ENCODE results near the gene USP16. TPM values are rescaled to one million over a fixed set of nuclear protein-coding genes. Genes with fewer than 3 reads are reported as not detected.
A peak's percentile ranks its signal among the peaks of the same experiment; 100 is the strongest.

Gene USP16
- total RNA-seq, 1 donor from 2014 or later: 33.7 TPM

DNA sequence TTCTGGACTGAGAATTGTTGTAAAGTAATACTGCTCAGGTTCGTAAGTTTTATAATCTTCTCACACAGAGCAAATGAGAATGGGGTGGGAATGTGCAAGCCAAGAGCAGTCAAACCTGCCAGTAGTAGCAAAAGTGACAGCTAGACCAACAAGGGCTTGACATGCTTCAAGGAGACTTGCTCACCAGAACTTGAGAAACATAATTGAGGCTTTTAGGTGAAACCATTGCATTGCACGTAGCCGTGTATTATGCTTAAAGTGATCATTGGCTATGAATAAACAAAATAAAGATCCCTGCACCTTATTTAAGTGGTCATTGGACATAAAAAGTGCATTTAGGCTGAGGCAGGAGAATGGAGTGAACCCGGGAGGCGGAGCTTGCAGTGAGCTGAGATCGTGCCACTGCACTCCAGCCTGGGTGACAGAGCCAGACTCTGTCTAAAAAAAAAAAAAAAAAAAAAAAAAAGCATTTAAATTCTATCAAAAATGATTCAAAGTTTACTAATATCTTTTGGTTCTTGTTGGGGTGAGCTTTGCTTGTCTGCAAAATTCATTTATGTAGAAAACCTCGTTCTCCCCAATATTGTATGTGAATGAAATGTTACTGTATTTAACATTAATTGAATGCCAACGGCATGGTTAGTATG, 60.8 kb downstream of the USP16 start:
- H3K4me1 ChIP-seq: peaks cover 20% of the 10 kb centered on the region
- TF ChIP-seq, protein P1, sequence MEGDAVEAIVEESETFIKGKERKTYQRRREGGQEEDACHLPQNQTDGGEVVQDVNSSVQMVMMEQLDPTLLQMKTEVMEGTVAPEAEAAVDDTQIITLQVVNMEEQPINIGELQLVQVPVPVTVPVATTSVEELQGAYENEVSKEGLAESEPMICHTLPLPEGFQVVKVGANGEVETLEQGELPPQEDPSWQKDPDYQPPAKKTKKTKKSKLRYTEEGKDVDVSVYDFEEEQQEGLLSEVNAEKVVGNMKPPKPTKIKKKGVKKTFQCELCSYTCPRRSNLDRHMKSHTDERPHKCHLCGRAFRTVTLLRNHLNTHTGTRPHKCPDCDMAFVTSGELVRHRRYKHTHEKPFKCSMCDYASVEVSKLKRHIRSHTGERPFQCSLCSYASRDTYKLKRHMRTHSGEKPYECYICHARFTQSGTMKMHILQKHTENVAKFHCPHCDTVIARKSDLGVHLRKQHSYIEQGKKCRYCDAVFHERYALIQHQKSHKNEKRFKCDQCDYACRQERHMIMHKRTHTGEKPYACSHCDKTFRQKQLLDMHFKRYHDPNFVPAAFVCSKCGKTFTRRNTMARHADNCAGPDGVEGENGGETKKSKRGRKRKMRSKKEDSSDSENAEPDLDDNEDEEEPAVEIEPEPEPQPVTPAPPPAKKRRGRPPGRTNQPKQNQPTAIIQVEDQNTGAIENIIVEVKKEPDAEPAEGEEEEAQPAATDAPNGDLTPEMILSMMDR (IDR thresholded peaks at IDR 0.05; ENCODE audit: borderline replicate concordance): no peak
- intact Hi-C loops (cut with micrococcal nuclease): no loop called here
- H3K36me3 ChIP-seq: no peaks in the 10 kb centered on the region
- H3K27ac ChIP-seq (replicated peaks): peak overlapping the region; percentile 14
- H3K4me3 ChIP-seq: no peak overlapping the region
- no peak for DNase-seq
- no peaks in the 10 kb centered on the region for H3K27me3 ChIP-seq (ENCODE audit: low read depth)
- H3K9me3 ChIP-seq (replicated peaks): no peaks in the 10 kb centered on the region

DNA sequence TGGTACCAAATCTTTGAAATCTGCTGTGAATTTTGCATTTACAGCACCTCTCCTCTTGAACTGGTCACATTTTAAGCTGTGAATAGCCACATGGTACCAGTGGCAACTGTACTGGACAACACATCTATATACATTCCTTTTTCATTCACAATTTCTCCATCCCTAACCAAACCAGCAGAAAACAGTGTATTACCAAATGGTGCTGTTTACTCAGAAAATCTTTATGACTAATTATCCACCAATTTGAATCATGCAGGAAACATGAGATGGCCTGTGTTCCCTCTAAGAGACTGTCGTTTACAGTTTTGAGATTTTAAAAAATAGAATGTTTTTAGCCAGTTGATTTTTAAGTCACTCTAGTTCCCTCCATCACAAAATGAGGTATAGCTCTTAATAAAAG, 66.6 kb downstream of the USP16 start:
- no peak overlapping the region for H3K27ac ChIP-seq (replicated peaks)
- intact Hi-C loops (cut with micrococcal nuclease): loop anchor here (2.0 to 10.0 kb wide), 2 partner anchors 54 to 282 kb away; no protein-coding TSS in a partner anchor

DNA sequence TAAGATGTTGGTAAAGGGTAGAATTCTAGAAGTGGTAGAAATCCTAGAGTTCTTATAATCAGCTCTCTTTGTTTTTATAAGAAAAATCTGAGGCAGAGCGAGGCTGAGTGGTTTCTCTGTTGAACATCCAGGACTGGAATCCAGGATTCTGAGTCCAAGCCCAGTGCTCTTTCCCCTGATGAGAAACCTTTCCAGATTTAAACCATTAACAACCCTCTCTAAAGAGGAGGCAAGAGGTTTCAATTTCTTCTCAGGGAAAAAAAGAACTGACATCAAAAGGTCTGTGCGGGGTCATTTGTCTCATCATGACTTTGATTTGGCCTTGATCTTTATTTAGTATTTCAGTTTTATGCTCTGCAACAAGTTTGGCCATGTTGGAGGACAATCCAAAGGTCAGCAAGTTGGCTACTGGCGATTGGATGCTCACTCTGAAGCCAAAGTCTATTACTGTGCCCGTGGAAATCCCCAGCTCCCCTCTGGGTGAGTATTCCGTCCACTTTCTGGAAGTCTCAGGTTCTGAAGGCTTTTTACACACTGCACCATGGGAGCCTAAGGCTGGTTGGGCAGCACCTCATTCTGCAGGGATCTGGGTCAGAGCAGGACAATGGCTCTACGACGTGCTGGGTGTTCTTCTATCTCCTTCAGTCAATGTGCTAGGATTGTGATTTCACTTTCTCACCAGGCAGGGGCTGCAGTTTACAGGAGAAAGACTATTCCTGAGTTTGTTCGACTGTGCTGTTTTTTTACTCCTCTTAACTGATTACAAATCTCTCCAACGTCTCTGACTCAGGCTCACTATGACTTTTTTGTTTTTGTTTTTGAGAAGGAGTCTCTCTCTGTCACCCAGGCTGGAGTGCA, 67.9 kb downstream of the USP16 start:
- H3K36me3 ChIP-seq: no peaks in the 10 kb centered on the region
- DNase-seq: no peak
- TF ChIP-seq, protein P1 (IDR thresholded peaks at IDR 0.05; ENCODE audit: borderline replicate concordance): no peak
- intact Hi-C loops (cut with micrococcal nuclease): loop anchor here (10.0 kb wide), 1 partner anchor 52 kb away; no protein-coding TSS in a partner anchor
- H3K27ac ChIP-seq (replicated peaks): no peak overlapping the region
- peaks cover 8% of the 10 kb centered on the region for H3K4me1 ChIP-seq
- no peak overlapping the region for H3K4me3 ChIP-seq
- H3K27me3 ChIP-seq (ENCODE audit: low read depth): no peaks in the 10 kb centered on the region
- no peaks in the 10 kb centered on the region for H3K9me3 ChIP-seq (replicated peaks)

More for the DNA sequence above, 66.6 kb downstream of the USP16 start:
- Histone ChIP-seq H3K9me3 (replicated peaks) (no peaks in the 10 kb centered on the region), H3K4me1 (peaks cover 8% of the 10 kb centered on the region), H3K4me3 (no peak overlapping the region), H3K36me3 (no peaks in the 10 kb centered on the region), H3K27me3 (ENCODE audit: low read depth) (no peaks in the 10 kb centered on the region)
- DNase-seq: no peak
- TF ChIP-seq, protein P1 (IDR thresholded peaks at IDR 0.05; ENCODE audit: borderline replicate concordance): no peak

DNA sequence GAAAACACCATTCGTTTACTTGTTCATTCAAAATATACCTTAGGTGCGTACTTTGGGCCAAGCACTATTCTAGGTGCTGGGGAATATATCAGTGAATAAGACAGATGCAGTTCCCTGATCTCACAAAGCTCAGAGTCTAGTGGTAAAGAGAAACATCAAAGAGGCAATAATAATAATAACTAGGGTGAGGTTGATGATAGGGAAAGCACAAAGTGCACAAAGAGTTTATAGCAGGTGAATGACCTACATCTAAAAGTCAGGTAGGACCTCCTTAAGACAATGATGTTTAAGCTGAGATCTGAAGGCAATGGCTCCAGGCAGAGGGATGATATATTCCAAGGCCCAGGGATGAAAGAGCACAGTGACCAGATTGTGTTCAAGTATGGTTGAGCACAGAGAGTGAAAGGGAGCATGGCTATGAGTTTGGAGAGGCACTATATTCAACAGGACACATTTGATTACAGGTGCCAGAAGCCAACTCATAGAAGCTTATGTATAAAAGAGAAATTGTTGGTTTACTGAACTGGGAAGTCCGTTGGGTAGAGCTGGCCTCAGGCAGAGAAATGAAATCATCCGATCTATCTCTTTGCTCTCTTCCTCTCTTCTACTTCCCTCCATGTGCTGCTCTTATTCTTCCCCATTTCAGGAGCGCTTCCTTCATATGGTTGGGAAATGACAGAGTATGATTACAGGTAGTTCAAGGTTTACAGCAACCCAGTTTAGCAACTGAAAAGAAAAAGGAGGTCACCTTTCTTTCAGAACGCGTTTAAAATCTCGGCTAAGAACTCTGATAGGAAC, 71.9 kb downstream of the USP16 start:
- intact Hi-C loops (cut with micrococcal nuclease): loop anchor here (10.0 kb wide), 1 partner anchor 48 kb away; no protein-coding TSS in a partner anchor
- H3K4me1 ChIP-seq: no peaks in the 10 kb centered on the region
- H3K27ac ChIP-seq (replicated peaks): no peak overlapping the region
- H3K27me3 ChIP-seq (ENCODE audit: low read depth): no peaks in the 10 kb centered on the region
- H3K4me3 ChIP-seq: no peak overlapping the region
- TF ChIP-seq, protein P1 (IDR thresholded peaks at IDR 0.05; ENCODE audit: borderline replicate concordance): no peak
- no peaks in the 10 kb centered on the region for H3K36me3 ChIP-seq
- no peaks in the 10 kb centered on the region for H3K9me3 ChIP-seq (replicated peaks)
- no peak for DNase-seq

DNA sequence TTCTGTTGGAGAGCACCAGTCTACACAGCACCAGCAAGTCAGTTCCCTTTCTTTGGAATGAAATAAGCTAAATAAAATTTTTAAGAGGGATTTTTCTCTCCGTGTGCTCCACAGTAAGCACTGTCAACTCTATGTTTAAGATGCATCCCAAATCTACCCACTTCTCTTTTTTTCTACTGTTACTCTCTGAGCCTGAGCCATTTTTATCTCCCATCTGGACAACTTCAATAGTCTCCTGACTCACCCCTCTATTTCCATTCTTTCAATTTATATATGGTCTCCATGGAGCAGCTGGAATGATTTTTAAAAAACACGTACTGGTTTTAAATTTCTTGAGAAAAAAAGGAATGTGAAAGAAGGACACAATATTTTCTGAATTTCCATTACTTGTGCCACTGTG, 73.7 kb downstream of the USP16 start:
- no peak for DNase-seq
- Histone ChIP-seq H3K36me3 (no peaks in the 10 kb centered on the region), H3K27me3 (ENCODE audit: low read depth) (no peaks in the 10 kb centered on the region), H3K4me1 (no peaks in the 10 kb centered on the region), H3K9me3 (replicated peaks) (no peaks in the 10 kb centered on the region), H3K27ac (replicated peaks) (no peak overlapping the region), H3K4me3 (no peak overlapping the region)
- TF ChIP-seq, protein P1 (IDR thresholded peaks at IDR 0.05; ENCODE audit: borderline replicate concordance): no peak
- intact Hi-C loops (cut with micrococcal nuclease): loop anchor here (10.0 kb wide), 1 partner anchor 47 kb away; no protein-coding TSS in a partner anchor

All from left ventricle myocardium inferior (tissue), 1 donor.